Testis (tissue), 2 donors: ENCODE measurements around the gene CCDC54.

Source experiments
- POLR2A ChIP-seq: fragments of 450-650 bp; IDR thresholded peaks from one replicate; pipeline ENCODE4 v1.6.1; 2017; ENCODE audit warnings: antibody characterized with exemption, mild to moderate bottlenecking, moderate library complexity
- TF ChIP-seq, protein P1 (sequence below), 3 experiments: fragments of 450-650 bp in 2 of 3; fragments of 200-600 bp in 1 of 3; sonication (generic) in 1 of 3; IDR thresholded peaks; one replicate each; pipeline ENCODE4 v1.5.1; 2016 to 2019; ENCODE audit warnings: antibody characterized with exemption in 3 of 3, mild to moderate bottlenecking in 2 of 3, moderate library complexity in 1 of 3

DNA sequence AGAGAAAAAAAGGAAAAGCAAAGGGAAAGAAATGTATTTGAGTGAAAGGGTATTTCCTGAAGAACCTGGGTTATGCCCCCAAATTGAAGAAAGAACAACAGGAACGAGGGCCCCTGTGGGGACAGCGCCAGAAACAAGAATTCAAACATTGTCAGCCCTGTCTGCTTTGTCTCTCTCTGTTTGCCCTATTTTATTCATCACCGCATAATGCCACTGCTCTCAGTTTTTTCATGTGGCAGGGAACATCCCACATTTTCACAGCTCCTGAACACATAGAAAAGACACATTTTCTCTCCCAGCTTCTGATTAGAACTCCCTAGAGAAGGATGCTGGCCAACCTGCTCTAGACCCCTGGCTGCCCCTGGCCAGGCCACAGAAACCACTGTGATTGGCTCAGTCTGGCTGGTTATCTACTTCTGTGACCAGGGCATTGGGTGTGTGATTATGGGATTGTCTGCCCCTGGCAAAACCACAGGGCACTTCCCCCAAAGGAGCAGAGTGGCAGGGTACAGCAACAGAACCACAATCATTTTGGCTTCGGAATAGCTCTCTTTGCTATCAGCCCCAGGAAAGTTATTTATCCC, 31.3 kb upstream of the CCDC54 start:
- no peak for TF ChIP-seq POLR2A
- TF ChIP-seq, protein P1, sequence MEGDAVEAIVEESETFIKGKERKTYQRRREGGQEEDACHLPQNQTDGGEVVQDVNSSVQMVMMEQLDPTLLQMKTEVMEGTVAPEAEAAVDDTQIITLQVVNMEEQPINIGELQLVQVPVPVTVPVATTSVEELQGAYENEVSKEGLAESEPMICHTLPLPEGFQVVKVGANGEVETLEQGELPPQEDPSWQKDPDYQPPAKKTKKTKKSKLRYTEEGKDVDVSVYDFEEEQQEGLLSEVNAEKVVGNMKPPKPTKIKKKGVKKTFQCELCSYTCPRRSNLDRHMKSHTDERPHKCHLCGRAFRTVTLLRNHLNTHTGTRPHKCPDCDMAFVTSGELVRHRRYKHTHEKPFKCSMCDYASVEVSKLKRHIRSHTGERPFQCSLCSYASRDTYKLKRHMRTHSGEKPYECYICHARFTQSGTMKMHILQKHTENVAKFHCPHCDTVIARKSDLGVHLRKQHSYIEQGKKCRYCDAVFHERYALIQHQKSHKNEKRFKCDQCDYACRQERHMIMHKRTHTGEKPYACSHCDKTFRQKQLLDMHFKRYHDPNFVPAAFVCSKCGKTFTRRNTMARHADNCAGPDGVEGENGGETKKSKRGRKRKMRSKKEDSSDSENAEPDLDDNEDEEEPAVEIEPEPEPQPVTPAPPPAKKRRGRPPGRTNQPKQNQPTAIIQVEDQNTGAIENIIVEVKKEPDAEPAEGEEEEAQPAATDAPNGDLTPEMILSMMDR (IDR thresholded peaks at IDR 0.05) = no peak
